ENCODE measurements around the gene DLL4. TPM values are rescaled to one million over a fixed set of nuclear protein-coding genes. Genes with fewer than 3 reads are reported as not detected.
"Not testable (repeated sequence)": the region's sequence is repeated elsewhere in the genome, so short reads cannot be mapped to it uniquely, and the experiment has no call there.

Gene DLL4
- total RNA-seq, 1 experiment from 2014 or later = 0.11 TPM

DNA sequence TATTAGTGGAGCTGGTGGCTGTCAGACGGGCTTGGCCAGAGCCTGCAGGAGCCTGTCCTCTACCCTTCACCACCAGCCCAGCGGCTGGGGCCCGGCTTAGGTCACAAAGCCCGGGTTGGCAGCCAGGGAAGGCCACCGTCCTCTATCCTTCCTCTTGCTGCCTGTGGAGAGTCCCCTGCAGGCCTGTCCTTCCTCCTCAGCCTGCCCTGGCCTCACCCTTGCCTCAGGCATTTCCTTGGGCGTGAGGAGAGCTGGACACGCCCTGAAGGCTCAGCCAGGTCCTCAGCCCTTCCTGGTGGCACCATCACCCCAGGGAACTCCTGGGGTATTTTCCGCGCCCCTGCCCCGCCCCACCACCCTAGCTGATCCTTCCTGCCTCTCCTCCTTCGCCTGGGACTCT is 31.8 kb downstream of the DLL4 start:
- H3K4me1 ChIP-seq (ENCODE audit: insufficient read depth, low read length, poor library complexity, severe bottlenecking) = peaks cover 19% of the 10 kb centered on the region
- TF ChIP-seq, protein P1, sequence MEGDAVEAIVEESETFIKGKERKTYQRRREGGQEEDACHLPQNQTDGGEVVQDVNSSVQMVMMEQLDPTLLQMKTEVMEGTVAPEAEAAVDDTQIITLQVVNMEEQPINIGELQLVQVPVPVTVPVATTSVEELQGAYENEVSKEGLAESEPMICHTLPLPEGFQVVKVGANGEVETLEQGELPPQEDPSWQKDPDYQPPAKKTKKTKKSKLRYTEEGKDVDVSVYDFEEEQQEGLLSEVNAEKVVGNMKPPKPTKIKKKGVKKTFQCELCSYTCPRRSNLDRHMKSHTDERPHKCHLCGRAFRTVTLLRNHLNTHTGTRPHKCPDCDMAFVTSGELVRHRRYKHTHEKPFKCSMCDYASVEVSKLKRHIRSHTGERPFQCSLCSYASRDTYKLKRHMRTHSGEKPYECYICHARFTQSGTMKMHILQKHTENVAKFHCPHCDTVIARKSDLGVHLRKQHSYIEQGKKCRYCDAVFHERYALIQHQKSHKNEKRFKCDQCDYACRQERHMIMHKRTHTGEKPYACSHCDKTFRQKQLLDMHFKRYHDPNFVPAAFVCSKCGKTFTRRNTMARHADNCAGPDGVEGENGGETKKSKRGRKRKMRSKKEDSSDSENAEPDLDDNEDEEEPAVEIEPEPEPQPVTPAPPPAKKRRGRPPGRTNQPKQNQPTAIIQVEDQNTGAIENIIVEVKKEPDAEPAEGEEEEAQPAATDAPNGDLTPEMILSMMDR (conservative IDR thresholded peaks at IDR 0.05; ENCODE audit: low read depth, low read length) = no peak
- TF ChIP-seq EZH2 (IDR thresholded peaks at IDR 0.05; ENCODE audit: borderline replicate concordance, low read depth, low read length, poor library complexity, severe bottlenecking) = no peak
- H3K9me3 ChIP-seq (ENCODE audit: low read depth, low read length, poor library complexity, severe bottlenecking) = no peaks in the 10 kb centered on the region
- H3K27me3 ChIP-seq (replicated peaks; ENCODE audit: insufficient read depth, low read depth, low read length, poor library complexity) = no peaks in the 10 kb centered on the region
- POLR2A ChIA-PET (ENCODE audit: low non-redundant PET) = no interaction called here
- DNase-seq (ENCODE audit: low spot score) = no peak
- BruUV-seq (replicated peaks) = no TSS peak
- H3K27ac ChIP-seq (ENCODE audit: low read depth, low read length, poor library complexity, severe bottlenecking) = no peak overlapping the region
- CTCF ChIA-PET = no interaction called here
- peaks cover 11% of the 10 kb centered on the region for H3K36me3 ChIP-seq (ENCODE audit: insufficient read depth, low read length, poor library complexity, severe bottlenecking)
- intact Hi-C loops (cut with micrococcal nuclease; ENCODE audit: unreplicated experiment) = no loop called here
- no peak overlapping the region for H3K4me3 ChIP-seq (ENCODE audit: low read depth, low read length, poor library complexity, severe bottlenecking)

DNA sequence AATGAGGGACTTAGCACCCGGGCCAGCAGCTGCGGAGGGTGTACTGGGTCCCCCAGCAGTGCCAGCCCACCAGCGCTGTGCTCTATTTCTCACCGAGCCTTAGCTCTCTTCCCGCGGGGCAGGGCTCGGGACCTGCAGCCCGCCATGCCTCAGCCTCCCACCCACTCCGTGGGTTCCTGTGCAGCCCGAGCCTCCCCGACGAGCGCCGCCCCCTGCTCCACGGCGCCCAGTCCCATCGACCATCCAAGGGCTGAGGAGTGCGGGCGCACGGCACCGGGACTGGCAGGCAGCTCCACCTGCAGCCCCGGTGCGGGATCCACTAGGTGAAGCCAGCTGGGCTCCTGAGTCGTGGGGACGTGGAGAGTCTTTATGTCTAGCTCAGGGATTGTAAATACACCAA is 32.6 kb downstream of the DLL4 start:
- DNase-seq (ENCODE audit: low spot score); CTCF ChIA-PET; H3K4me3 ChIP-seq (ENCODE audit: low read depth, low read length, poor library complexity, severe bottlenecking); H3K36me3 ChIP-seq (ENCODE audit: insufficient read depth, low read length, poor library complexity, severe bottlenecking); H3K27me3 ChIP-seq (replicated peaks; ENCODE audit: insufficient read depth, low read depth, low read length, poor library complexity); H3K27ac ChIP-seq (ENCODE audit: low read depth, low read length, poor library complexity, severe bottlenecking); intact Hi-C loops (cut with micrococcal nuclease; ENCODE audit: unreplicated experiment); H3K9me3 ChIP-seq (ENCODE audit: low read depth, low read length, poor library complexity, severe bottlenecking); BruUV-seq (replicated peaks): not testable (repeated sequence)
- POLR2A ChIA-PET (ENCODE audit: low non-redundant PET) = interaction anchor here (0.6 kb wide), 2 partner anchors 8 to 189 kb away, joined by 3 to 8 read pairs; partner anchors contain the start of gene CHAC1
- H3K4me1 ChIP-seq (ENCODE audit: insufficient read depth, low read length, poor library complexity, severe bottlenecking) = peaks cover 11% of the 10 kb centered on the region

GRCh38 chr15:40962317-40962716 is 33.2 kb downstream of the DLL4 start:
- intact Hi-C loops (cut with micrococcal nuclease; ENCODE audit: unreplicated experiment); BruUV-seq (replicated peaks); H3K36me3 ChIP-seq (ENCODE audit: insufficient read depth, low read length, poor library complexity, severe bottlenecking); H3K9me3 ChIP-seq (ENCODE audit: low read depth, low read length, poor library complexity, severe bottlenecking); H3K4me1 ChIP-seq (ENCODE audit: insufficient read depth, low read length, poor library complexity, severe bottlenecking); H3K27ac ChIP-seq (ENCODE audit: low read depth, low read length, poor library complexity, severe bottlenecking); CTCF ChIA-PET; H3K27me3 ChIP-seq (replicated peaks; ENCODE audit: insufficient read depth, low read depth, low read length, poor library complexity); DNase-seq (ENCODE audit: low spot score); H3K4me3 ChIP-seq (ENCODE audit: low read depth, low read length, poor library complexity, severe bottlenecking): not testable (repeated sequence)
- POLR2A ChIA-PET (ENCODE audit: low non-redundant PET) = interaction anchor here (0.6 kb wide), 1 partner anchor 190 kb away, joined by 8 read pairs; no protein-coding TSS in a partner anchor

GRCh38 chr15:40963201-40963600 is 34.1 kb downstream of the DLL4 start:
- no peak overlapping the region for H3K4me3 ChIP-seq (ENCODE audit: low read depth, low read length, poor library complexity, severe bottlenecking)
- no peaks in the 10 kb centered on the region for H3K4me1 ChIP-seq (ENCODE audit: insufficient read depth, low read length, poor library complexity, severe bottlenecking)
- H3K9me3 ChIP-seq (ENCODE audit: low read depth, low read length, poor library complexity, severe bottlenecking) = no peaks in the 10 kb centered on the region
- TF ChIP-seq, protein P1 (conservative IDR thresholded peaks at IDR 0.05; ENCODE audit: low read depth, low read length) = no peak
- no peak for TF ChIP-seq EZH2 (IDR thresholded peaks at IDR 0.05; ENCODE audit: borderline replicate concordance, low read depth, low read length, poor library complexity, severe bottlenecking)
- no TSS peak for BruUV-seq (replicated peaks)
- no peak for DNase-seq (ENCODE audit: low spot score)
- no peak overlapping the region for H3K27ac ChIP-seq (ENCODE audit: low read depth, low read length, poor library complexity, severe bottlenecking)
- H3K27me3 ChIP-seq (replicated peaks; ENCODE audit: insufficient read depth, low read depth, low read length, poor library complexity) = no peaks in the 10 kb centered on the region
- ChIA-PET POLR2A (ENCODE audit: low non-redundant PET) (no interaction called here), CTCF (no interaction called here)
- H3K36me3 ChIP-seq (ENCODE audit: insufficient read depth, low read length, poor library complexity, severe bottlenecking) = no peaks in the 10 kb centered on the region
- intact Hi-C loops (cut with micrococcal nuclease; ENCODE audit: unreplicated experiment) = no loop called here

All from A673 (cell line).